Psoas muscle (tissue), 8 donors: ENCODE data around the gene SINHCAF. TPM values are rescaled to one million over a fixed set of nuclear protein-coding genes. Genes with fewer than 3 reads are reported as not detected.

Experiments used
- ATAC-seq, 4 donors: fragments of 200-7000 bp; cut with Tn5 transposase; one replicate each; pipeline ENCODE4 v1.9.1; 2020; ENCODE audit warnings: moderate library complexity in 3 of 4, mild to moderate bottlenecking in 2 of 4
- DNase-seq, 2 donors: peaks; one replicate each; pipeline ENCODE4 v3.0.0-alpha.2; 2020
- H3K27ac ChIP-seq: fragments of 200-600 bp; one replicate; pipeline ENCODE4 v1.8.0; 2022
- H3K27me3 ChIP-seq, 3 donors: fragments of 200-600 bp in 1 of 3; one replicate each; pipeline versions ENCODE4 v1.6.1 to v1.8.0; 2013 to 2022; ENCODE audit warnings: low read length in 2 of 3, mild to moderate bottlenecking in 2 of 3, moderate library complexity in 1 of 3; ENCODE audit not compliant: insufficient read depth in 3 of 3
- H3K36me3 ChIP-seq, 2 donors: fragments of 200-600 bp in 1 of 2; one replicate each; pipeline versions ENCODE4 v1.6.1 to v1.8.0; 2013 to 2022; ENCODE audit warnings: low read depth in 1 of 2, mild to moderate bottlenecking in 1 of 2, moderate library complexity in 1 of 2; ENCODE audit not compliant: insufficient read depth in 1 of 2
- H3K4me1 ChIP-seq: fragments of 200-600 bp; one replicate; pipeline ENCODE4 v1.8.0; 2022
- H3K4me3 ChIP-seq: fragments of 200-600 bp; one replicate; pipeline ENCODE4 v1.8.0; 2022; ENCODE audit warnings: mild to moderate bottlenecking
- H3K9me3 ChIP-seq: fragments of 200-600 bp; one replicate; pipeline ENCODE4 v1.8.0; 2022
- CTCF ChIP-seq: fragments of 200-600 bp; IDR thresholded peaks from one replicate; pipeline ENCODE4 v1.8.0; 2022; ENCODE audit warnings: antibody characterized with exemption
- WGBS, 3 donors: extraction: QIAGEN DNeasy Blood & Tissue Kit; methylation state at CpG; one replicate each; pipeline versions ENCODE4 v1.1.6 to v1.1.7; 2013; 5-methylcytosine and 5-hydroxymethylcytosine counted together
- intact Hi-C, 2 donors: fragments of 100-400 bp; cut with DNase I; formaldehyde crosslinking; loops; one replicate each; pipeline versions ENCODE4 v1.11.0 to v1.14.2; 2022
- polyA plus RNA-seq, 3 donors: library from polyadenylated mRNA; stranded (reverse); fragments of 200-250 nt; gene quantifications; one replicate each; pipeline ENCODE4 v1.2.3, GENCODE V29; 2013
- total RNA-seq, 4 donors: library from RNA; stranded (reverse); fragmentation: NEBNext Ultra II Directional in 2 of 4; extraction: Animal tissue kit (Norgen Biotek cat#: 25700) in 2 of 4; gene quantifications; one replicate each; pipeline versions ENCODE4 v1.2.1 to v1.2.4, GENCODE V29; 2021 to 2023
- donor health status: healthy with polysubstance abuse.
- donor health status: DM: no; HTN: no; CAD: no; lungs with moderate emphysema.
- donor health status: Bipolar disorder and iron deficiency.
- donor health status: healthy.
- donor health status: DM: yes; HTN: yes; CAD: no.
- donor health status: DM: no; HTN: no; CAD: no.
- donor health status: DM: no; HTN: no; CAD: no.
- donor health status: DM: yes; HTN: yes; CAD: no.

Gene SINHCAF
- total and polyA plus RNA-seq, 7 donors = 1.3 to 7.7 (median 2.9) TPM

DNA sequence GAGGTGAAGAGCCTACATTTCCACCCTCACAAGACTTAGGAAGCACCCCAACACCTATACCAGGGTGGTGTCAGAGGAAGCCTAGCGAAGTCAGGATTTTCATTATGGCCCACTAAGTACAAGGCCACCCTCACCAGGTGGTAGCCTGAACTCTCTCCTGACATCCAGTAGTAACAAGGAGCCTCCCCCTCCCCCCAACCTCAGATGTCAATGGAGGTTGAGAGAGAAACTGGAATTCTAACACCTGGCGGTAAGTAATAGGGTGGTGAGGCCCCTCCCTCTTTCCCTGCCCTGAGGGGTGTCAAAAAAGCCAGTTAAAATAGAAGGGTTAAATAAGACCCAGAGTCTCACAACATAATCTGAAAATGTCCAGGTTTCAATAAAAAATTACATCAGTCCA, 37.6 kb downstream of the SINHCAF start:
- Histone ChIP-seq H3K9me3 (no peaks in the 10 kb centered on the region), H3K36me3 (peaks cover 0 to 20% of the 10 kb centered on the region in 2 donors), H3K4me3 (no peak overlapping the region), H3K27ac (no peak overlapping the region), H3K27me3 (no peaks in the 10 kb centered on the region), H3K4me1 (no peaks in the 10 kb centered on the region)
- no peak for TF ChIP-seq CTCF
- intact Hi-C loops = loop anchor here in 1 of 2 donors (1.0 kb wide), 1 partner anchor 32 kb away; no protein-coding TSS in a partner anchor
- ATAC-seq = no peak
- no peak for DNase-seq
- WGBS, 3 donors = 93 to 100% (median 97%) methylated on average over 2 of the region's 2 CpGs

DNA sequence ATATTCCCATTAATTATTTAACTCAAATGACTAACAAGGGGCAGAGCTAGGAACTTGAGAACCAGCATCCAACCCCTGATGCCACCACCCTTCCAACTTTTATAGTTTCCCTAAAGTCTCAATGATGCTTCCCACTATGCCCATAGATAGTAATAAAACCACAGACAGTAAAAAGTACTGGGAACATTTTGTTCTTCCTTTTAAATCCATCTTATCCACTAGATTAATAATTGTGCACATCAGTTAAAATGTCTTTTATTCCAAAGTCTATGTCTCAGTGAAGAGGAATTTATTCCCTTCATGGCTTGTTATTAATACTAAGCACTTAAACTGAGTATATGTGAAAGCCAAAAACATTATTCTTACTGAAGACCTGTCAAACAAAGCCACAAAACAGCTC, 45.8 kb downstream of the SINHCAF start:
- H3K27ac ChIP-seq = no peak overlapping the region
- no peak for ATAC-seq
- H3K36me3 ChIP-seq = peaks cover 0 to 5% of the 10 kb centered on the region in 2 donors
- H3K9me3 ChIP-seq = no peaks in the 10 kb centered on the region
- DNase-seq = no peak
- no peak for TF ChIP-seq CTCF
- intact Hi-C loops = no loop called here
- no peaks in the 10 kb centered on the region for H3K27me3 ChIP-seq
- no peak overlapping the region for H3K4me3 ChIP-seq
- H3K4me1 ChIP-seq = no peaks in the 10 kb centered on the region

GRCh38 chr12:31279390-31279924, 46.5 kb downstream of the SINHCAF start:
- H3K4me3 ChIP-seq = no peak overlapping the region
- whole genome bisulfite sequencing, 3 donors = 72 to 87% (median 76%) methylated on average over 8 of the region's 8 CpGs
- no peaks in the 10 kb centered on the region for H3K4me1 ChIP-seq
- no peak for TF ChIP-seq CTCF
- intact Hi-C loops = no loop called here
- no peaks in the 10 kb centered on the region for H3K9me3 ChIP-seq
- no peak overlapping the region for H3K27ac ChIP-seq
- DNase-seq (no peak), ATAC-seq (no peak)
- H3K36me3 ChIP-seq = no peaks in the 10 kb centered on the region
- no peaks in the 10 kb centered on the region for H3K27me3 ChIP-seq

DNA sequence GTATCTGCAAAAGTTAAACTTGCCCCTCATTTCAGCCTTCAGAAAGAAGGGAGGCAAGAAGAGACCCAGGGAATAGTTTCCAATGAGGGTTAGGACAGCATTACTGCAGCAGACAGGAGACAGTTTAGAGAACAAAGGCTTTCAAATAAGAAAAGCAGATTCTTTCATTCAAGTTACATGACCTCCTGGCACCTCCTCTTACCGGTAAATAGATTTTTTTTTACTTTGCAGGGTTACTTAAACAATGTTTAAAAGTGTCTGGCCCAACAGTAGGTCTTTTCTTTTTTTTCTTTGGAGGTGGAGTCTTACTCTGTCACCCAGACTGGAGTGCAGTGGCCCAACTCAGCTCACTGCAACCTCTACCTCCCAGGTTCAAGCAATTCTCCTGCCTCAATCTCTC, 47.1 kb downstream of the SINHCAF start:
- no peaks in the 10 kb centered on the region for H3K36me3 ChIP-seq
- H3K4me1 ChIP-seq = no peaks in the 10 kb centered on the region
- ATAC-seq (no peak), DNase-seq (no peak)
- H3K4me3 ChIP-seq = no peak overlapping the region
- H3K27ac ChIP-seq = no peak overlapping the region
- intact Hi-C loops = no loop called here
- WGBS, 3 donors = 69 to 93% (median 89%) methylated on average over 1 of the region's 1 CpG
- H3K9me3 ChIP-seq = no peaks in the 10 kb centered on the region
- no peak for TF ChIP-seq CTCF
- no peaks in the 10 kb centered on the region for H3K27me3 ChIP-seq

- no peak overlapping the region for H3K27ac ChIP-seq
- H3K4me1 ChIP-seq = no peaks in the 10 kb centered on the region
- H3K4me3 ChIP-seq = no peak overlapping the region
- TF ChIP-seq CTCF = no peak
- DNase-seq (no peak), ATAC-seq (no peak)
- WGBS, 3 donors = 62 to 90% (median 81%) methylated on average over 4 of the region's 4 CpGs
- H3K27me3 ChIP-seq = no peaks in the 10 kb centered on the region
- no peaks in the 10 kb centered on the region for H3K36me3 ChIP-seq
- no peaks in the 10 kb centered on the region for H3K9me3 ChIP-seq
- intact Hi-C loops = no loop called here
Measured at GRCh38 chr12:31278424-31278823, 47.5 kb downstream of the SINHCAF start.
